K562 (cell line): ENCODE measurements around the gene SARS1. TPM values are rescaled to one million over a fixed set of nuclear protein-coding genes. Genes with fewer than 3 reads are reported as not detected.

Experiments
- BCOR ChIP-seq: fragments of 450-650 bp; IDR thresholded peaks from 2 replicates; pipeline ENCODE4 v1.6.1; 2016
- CHD1 ChIP-seq: fragments of 200-600 bp; sonication (generic); IDR thresholded peaks from one replicate; pipeline ENCODE4 v1.6.1; 2012; ENCODE audit warnings: mild to moderate bottlenecking, moderate library complexity, low read length, inconsistent platforms
- CXXC5 ChIP-seq: fragments of 250-450 bp; sonication (Bioruptor Pico); IDR thresholded peaks from 2 replicates; pipeline ENCODE4 v1.8.0; 2022; ENCODE audit warnings: inconsistent platforms, mild to moderate bottlenecking, moderate library complexity
- DNMT1 ChIP-seq: fragments of 450-650 bp; IDR thresholded peaks from 2 replicates; pipeline ENCODE4 v1.6.1; 2016; ENCODE audit warnings: antibody characterized with exemption, mild to moderate bottlenecking
- ELF1 ChIP-seq: fragments of 200-800 bp; sonication (Bioruptor generic); IDR thresholded peaks from 2 replicates; pipeline ENCODE4 v1.6.1; 2016; ENCODE audit warnings: missing genetic modification characterization, missing compliant biosample characterization
- GATA2 ChIP-seq: sonication (generic); formaldehyde crosslinking; IDR thresholded peaks from 2 replicates; pipeline ENCODE4 v1.4.0; 2020; ENCODE audit warnings: mild to moderate bottlenecking, missing genetic modification reagents
- MLX ChIP-seq, 2 experiments: fragments of 450-650 bp in 1 of 2; sonication (generic) in 1 of 2; formaldehyde crosslinking; conservative IDR thresholded peaks; 2 replicates each; pipeline versions ENCODE4 v1.4.0 to v1.8.1; 2020 to 2022; ENCODE audit warnings: mild to moderate bottlenecking in 1 of 2, missing genetic modification reagents in 1 of 2
- MTA3 ChIP-seq: fragments of 450-650 bp; formaldehyde crosslinking; IDR thresholded peaks from 2 replicates; pipeline ENCODE4 v1.6.1; 2017; ENCODE audit warnings: mild to moderate bottlenecking, borderline replicate concordance
- NFXL1 ChIP-seq: fragments of 450-650 bp; formaldehyde crosslinking; IDR thresholded peaks from 2 replicates; pipeline ENCODE4 v1.4.0; 2021; ENCODE audit warnings: mild to moderate bottlenecking
- NFYB ChIP-seq: IDR thresholded peaks from 2 replicates; pipeline ENCODE4 v1.6.1; 2011; ENCODE audit warnings: mild to moderate bottlenecking, moderate library complexity; ENCODE audit not compliant: insufficient read length; ENCODE audit errors: extremely low read depth
- PRPF4 ChIP-seq: fragments of 200-400 bp; formaldehyde crosslinking; IDR thresholded peaks from one replicate; pipeline ENCODE4 v1.6.1; 2017; ENCODE audit warnings: low read length, low read depth, mild to moderate bottlenecking; ENCODE audit not compliant: insufficient read depth, poor library complexity, severe bottlenecking
- PURB ChIP-seq: sonication (generic); formaldehyde crosslinking; IDR thresholded peaks from 2 replicates; pipeline ENCODE4 v1.9.0; 2021; ENCODE audit warnings: low read depth, mild to moderate bottlenecking, missing genetic modification reagents
- RERE ChIP-seq: sonication (generic); formaldehyde crosslinking; IDR thresholded peaks from 2 replicates; pipeline ENCODE4 v1.8.0; 2023; ENCODE audit warnings: missing genetic modification reagents, mild to moderate bottlenecking, borderline replicate concordance
- RHOXF2B ChIP-seq: fragments of 250-450 bp; sonication (Bioruptor Pico); conservative IDR thresholded peaks from 2 replicates; pipeline ENCODE4 v1.5.1; 2021
- SMARCA4 ChIP-seq: fragments of 450-650 bp; IDR thresholded peaks from 2 replicates; pipeline ENCODE4 v1.6.1; 2016
- SMC3 ChIP-seq: conservative IDR thresholded peaks from 2 replicates; pipeline ENCODE4 v1.6.1; 2011; ENCODE audit warnings: low read depth, low read length, improper control_type of control experiment; ENCODE audit not compliant: insufficient read depth
- TCF15 ChIP-seq: fragments of 250-450 bp; sonication (Bioruptor Pico); IDR thresholded peaks from 2 replicates; pipeline ENCODE4 v1.8.0; 2022; ENCODE audit warnings: moderate library complexity, mild to moderate bottlenecking, inconsistent platforms
- TEAD1 ChIP-seq, 2 experiments: fragments of 450-650 bp in 1 of 2; sonication (generic) in 1 of 2; formaldehyde crosslinking; IDR thresholded peaks; 2 replicates each; pipeline versions ENCODE4 v1.4.0 to v1.8.0; 2020 to 2022; ENCODE audit warnings: mild to moderate bottlenecking in 2 of 2, missing genetic modification reagents in 1 of 2
- YY1 ChIP-seq, 3 experiments: IDR thresholded peaks; 2 replicates each; pipeline ENCODE4 v1.6.1; 2011; ENCODE audit warnings: low read length in 2 of 3, mild to moderate bottlenecking in 2 of 3, moderate library complexity in 2 of 3, borderline replicate concordance in 1 of 3, control low read depth in 1 of 3, low read depth in 1 of 3; ENCODE audit not compliant: insufficient read depth in 3 of 3, insufficient replicate concordance in 2 of 3, control insufficient read depth in 1 of 3, insufficient read length in 1 of 3; ENCODE audit errors: extremely low read depth in 1 of 3
- ZNF583 ChIP-seq: fragments of 250-450 bp; sonication (Bioruptor Pico); IDR thresholded peaks from 2 replicates; pipeline ENCODE4 v1.4.0; 2020
- ZNF584 ChIP-seq: fragments of 200-800 bp; sonication (Bioruptor generic); IDR thresholded peaks from 2 replicates; pipeline ENCODE4 v1.6.1; 2016; ENCODE audit warnings: low read depth, mild to moderate bottlenecking, missing genetic modification characterization, missing compliant biosample characterization
- ZSCAN29 ChIP-seq: fragments of 450-650 bp; IDR thresholded peaks from 2 replicates; pipeline ENCODE4 v1.6.1; 2017
- polyA plus RNA-seq, 8 experiments: library from polyadenylated mRNA; depleted of rRNA in 4 of 8; stranded (reverse) in 5 of 8; unstranded in 3 of 8; fragments of >200 nt; fragmentation: Nextera tagmentation in 2 of 8; fragmentation: Illumina TruSeq in 1 of 8; extraction: Ambion mirVana in 2 of 8; extraction: Trizol in 1 of 8; gene quantifications; 2 replicates each; pipeline versions ENCODE4 v1.2.1 to v1.2.3, GENCODE V29; 2011 to 2014; ENCODE audit warnings: inconsistent platforms in 1 of 8, missing spikeins in 1 of 8
- total RNA-seq, 7 experiments: library from RNA; depleted of rRNA in 6 of 7; stranded (reverse); fragments of >200 nt in 6 of 7; fragmentation: Illumina TruSeq in 2 of 7; extraction: Trizol in 2 of 7; gene quantifications; 2 replicates each; pipeline versions ENCODE4 v1.2.1 to v1.2.3, GENCODE V29; 2011 to 2021; ENCODE audit warnings: low replicate concordance in 1 of 7

Gene SARS1
- total and polyA plus RNA-seq, 9 of the 15 experiments (the other 6 are each of a cell fraction or from before 2014, with no cell fraction given): 221 to 623 (median 254) TPM

GRCh38 chr1:109216662-109217061, 2.9 kb downstream of the SARS1 start (continued):
- TF ChIP-seq CXXC5 (CRISPR knock-in tag) (no peak), GATA2 (CRISPR knock-in tag) (no peak), MTA3 (peak; percentile 47; the same call in 1 of the 2 replicates), PURB (no peak), ZSCAN29 (0 out of 2 replicates have a peak, but pooled peaks have one; percentile 4), NFXL1 (no peak), BCOR (peak; percentile 68), DNMT1 (no peak), TEAD1 (CRISPR knock-in tag; IDR thresholded peaks at IDR 0.05) (no peak), RERE (no peak), ELF1 (tag) (no peak), CHD1 (no peak), RHOXF2B (CRISPR knock-in tag) (no peak), NFYB (no peak), ZNF584 (CRISPR knock-in tag) (no peak), SMC3 (no peak), MLX (CRISPR knock-in tag; conservative IDR thresholded peaks at IDR 0.05) (no peak), ZNF583 (CRISPR knock-in tag) (no peak), TCF15 (CRISPR knock-in tag) (no peak), SMARCA4 (peak; percentile 54; the same call in 1 of the 2 replicates), PRPF4 (no peak), YY1 (IDR thresholded peaks at IDR 0.05; ENCODE audit: borderline replicate concordance in 1 of 3, control insufficient read depth in 1 of 3, extremely low read depth in 1 of 3, insufficient read depth in 3 of 3, insufficient read length in 1 of 3, insufficient replicate concordance in 2 of 3, low read depth in 1 of 3, low read length in 2 of 3) (no peak)
